Limb (tissue), 2 donors: Measurements from ENCODE around the gene CCL23.
"Not testable (repeated sequence)": the region's sequence is repeated elsewhere in the genome, so short reads cannot be mapped to it uniquely, and the experiment has no call there.

ENCODE experiments used
- DNase-seq, 2 donors: peaks; one replicate each; pipeline ENCODE4 v3.0.0-alpha.2; 2016; ENCODE audit errors: extremely low spot score in 2 of 2

Gene CCL23

GRCh38 chr17:36017799-36018198 lies at the start of gene CCL23:
TSS of gene CCL23 (minus strand) at chr17:36017972. CDS start at chr17:36017897, 75 bp downstream.
- no peak for DNase-seq

GRCh38 chr17:36066365-36066985 lies 48.7 kb upstream of the CCL23 start:
- DNase-seq: no peak

GRCh38 chr17:36063786-36064541 lies 46.2 kb upstream of the CCL23 start, which contains the start of gene CCL18:
TSS of gene CCL18 (plus strand) at chr17:36064272. CDS start at chr17:36064343, 71 bp downstream.
- no peak for DNase-seq

GRCh38 chr17:36060816-36061215 lies 43.0 kb upstream of the CCL23 start:
- no peak for DNase-seq

GRCh38 chr17:36059406-36059805 lies 41.6 kb upstream of the CCL23 start:
- DNase-seq: no peak

GRCh38 chr17:36057911-36058310 lies 40.1 kb upstream of the CCL23 start:
- DNase-seq: no peak

GRCh38 chr17:36055921-36056520 lies 38.2 kb upstream of the CCL23 start:
- DNase-seq: no peak

GRCh38 chr17:36055171-36055570 lies 37.4 kb upstream of the CCL23 start:
- DNase-seq: no peak

GRCh38 chr17:36049643-36050042 lies 31.9 kb upstream of the CCL23 start:
- no peak for DNase-seq

GRCh38 chr17:36048066-36048465 lies 30.3 kb upstream of the CCL23 start:
- DNase-seq: no peak

- no peak for DNase-seq
These were observed 18.5 kb upstream of the CCL23 start for GRCh38 chr17:36036235-36036634.

GRCh38 chr17:36034127-36034526 lies 16.4 kb upstream of the CCL23 start:
- DNase-seq: no peak

GRCh38 chr17:36030956-36031355 lies 13.2 kb upstream of the CCL23 start:
- no peak for DNase-seq

GRCh38 chr17:36027761-36028160 lies 10.0 kb upstream of the CCL23 start:
- DNase-seq: no peak

- no peak for DNase-seq
These were observed 6.5 kb upstream of the CCL23 start for GRCh38 chr17:36024106-36024869.

GRCh38 chr17:36019423-36019822 lies 1.7 kb upstream of the CCL23 start:
- no peak for DNase-seq

GRCh38 chr17:36016555-36016954 lies 1.2 kb downstream of the CCL23 start:
- no peak for DNase-seq

- not testable (repeated sequence) for DNase-seq
These were observed 1.9 kb downstream of the CCL23 start for GRCh38 chr17:36015895-36016294.

GRCh38 chr17:36014946-36015345 lies 2.8 kb downstream of the CCL23 start:
- DNase-seq: no peak

- DNase-seq: no peak
These were observed 6.6 kb downstream of the CCL23 start for GRCh38 chr17:36011201-36011600.

- DNase-seq: no peak
These were observed 8.6 kb downstream of the CCL23 start for GRCh38 chr17:36008998-36009665.
